Epidermal melanocyte (primary cell): ENCODE results near the gene ANKRD13A.
A peak's percentile ranks its signal among the peaks of the same experiment; 100 is the strongest.
"Not testable (repeated sequence)": the region's sequence is repeated elsewhere in the genome, so short reads cannot be mapped to it uniquely, and the experiment has no call there.

Experiments
- DNase-seq: peaks from one replicate; pipeline ENCODE4 v3.0.0; 2011; ENCODE audit warnings: low spot score; ENCODE audit not compliant: insufficient read length

The ANKRD13A gene

DNA sequence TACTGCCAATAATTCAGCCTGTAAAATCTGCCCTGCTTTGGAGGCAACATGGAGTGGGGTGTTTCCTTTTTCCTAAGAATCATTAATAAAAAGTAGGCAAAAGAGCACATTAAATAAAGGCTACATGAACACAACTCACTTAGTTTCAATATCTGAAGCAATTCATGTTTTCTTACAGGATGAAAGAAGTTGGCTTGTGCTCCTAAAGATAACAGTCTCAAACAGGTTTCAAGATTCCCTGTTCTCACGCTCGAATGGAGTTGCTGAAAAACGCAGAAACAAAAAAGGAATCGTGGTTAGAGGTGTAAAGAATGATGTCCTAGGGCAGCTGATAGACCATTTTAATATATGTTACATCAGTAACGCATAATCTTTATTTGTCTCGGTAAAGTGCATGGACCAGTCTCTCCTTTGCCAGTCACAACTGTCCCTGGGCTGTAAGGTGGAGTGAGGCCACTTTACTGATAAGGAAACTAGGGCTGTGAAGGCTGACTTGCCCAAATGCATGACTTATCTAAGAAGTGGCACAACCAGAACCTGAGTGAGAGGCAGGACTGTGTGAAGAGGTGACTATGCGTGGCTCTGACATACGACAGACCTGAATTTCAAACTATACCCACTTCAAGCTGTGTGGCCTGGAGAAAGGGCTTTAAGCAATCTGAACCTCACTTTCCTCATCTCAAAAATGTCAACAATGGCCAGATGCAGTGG, 15.6 kb upstream of the ANKRD13A start:
- DNase-seq, result no peak

- not testable (repeated sequence) for DNase-seq
Observed at GRCh38 chr12:109986236-109986635, 13.0 kb upstream of the ANKRD13A start.

- no peak for DNase-seq
Observed at GRCh38 chr12:109987615-109988014, 11.6 kb upstream of the ANKRD13A start.

DNA sequence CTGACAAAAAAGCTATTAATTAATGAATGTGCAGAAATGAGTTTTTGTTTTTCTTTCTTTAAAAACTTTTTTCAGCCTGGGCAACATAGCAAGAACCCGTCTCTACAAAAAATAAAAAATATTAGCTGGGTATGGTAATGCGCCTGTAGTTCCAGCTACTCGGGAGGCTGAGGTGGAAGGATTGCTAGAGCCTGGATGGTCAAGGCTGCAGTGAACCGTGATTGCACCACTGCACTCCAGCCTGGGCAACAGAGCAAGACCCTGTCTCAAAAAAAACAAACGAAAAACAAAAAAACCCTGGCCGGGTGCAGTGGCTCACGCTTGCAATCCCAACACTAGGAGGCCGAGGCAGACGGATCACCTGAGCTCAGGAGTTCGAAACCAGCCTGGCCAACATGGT, 11.0 kb upstream of the ANKRD13A start:
- DNase-seq, result no peak

GRCh38 chr12:109988903-109989302, 10.3 kb upstream of the ANKRD13A start:
- no peak for DNase-seq

GRCh38 chr12:109989380-109989779, 9.8 kb upstream of the ANKRD13A start:
- DNase-seq, result no peak

DNA sequence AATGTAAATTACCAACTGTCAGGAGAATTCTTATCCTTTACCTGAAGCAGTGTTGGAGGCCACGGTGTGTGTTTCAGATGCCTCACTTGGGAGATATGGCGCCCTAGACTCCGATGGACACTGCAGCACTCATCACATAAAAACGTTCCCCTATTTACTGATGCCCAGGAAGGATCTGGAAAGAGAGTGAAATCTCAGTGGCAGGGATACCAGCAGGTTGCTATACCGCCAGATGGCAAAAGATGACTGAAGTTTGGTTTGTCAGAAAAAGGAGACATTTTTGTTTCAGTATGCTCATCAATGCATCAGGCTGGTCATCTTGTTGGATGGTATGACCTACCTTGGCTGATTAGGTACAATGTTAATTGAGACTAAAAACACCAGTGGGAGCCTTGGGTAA, 7.6 kb upstream of the ANKRD13A start:
- no peak for DNase-seq

- no peak for DNase-seq
Observed at GRCh38 chr12:109993091-109993490, 6.1 kb upstream of the ANKRD13A start.

DNA sequence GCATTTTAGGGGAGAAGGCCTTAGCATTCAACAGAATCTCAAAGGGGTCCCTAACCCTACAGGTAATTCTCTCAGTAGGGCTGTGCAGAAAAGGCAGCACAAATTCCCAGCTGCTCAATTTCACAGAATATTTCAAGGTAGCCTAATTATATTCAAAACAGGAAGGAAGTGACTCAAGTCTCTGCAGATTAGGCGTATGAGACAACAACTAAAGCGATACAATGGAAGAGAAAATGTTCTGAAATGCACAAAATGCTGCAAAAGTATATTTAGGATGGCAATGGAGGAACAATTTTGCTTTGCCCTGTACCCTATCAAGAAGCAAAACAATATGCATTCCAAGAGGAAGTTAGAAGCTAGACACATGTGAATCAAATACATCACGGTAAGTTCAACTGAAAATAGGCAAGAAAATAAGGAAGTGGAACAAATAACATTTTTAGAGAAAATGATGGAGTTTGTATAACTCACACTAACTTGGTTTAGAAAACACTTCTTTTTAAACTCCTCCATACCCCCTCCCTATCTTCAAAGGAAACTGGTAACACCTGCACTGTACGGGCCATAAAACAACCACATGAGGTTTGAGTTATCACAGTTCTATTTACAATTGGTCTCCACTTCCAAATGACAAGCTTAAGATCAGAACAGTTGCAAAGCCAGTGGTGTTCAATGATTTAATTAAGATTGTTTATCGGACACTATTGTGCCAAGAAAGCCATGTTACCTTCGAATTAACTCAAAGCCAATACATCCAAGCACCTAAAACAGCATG, 4.6 kb upstream of the ANKRD13A start:
- DNase-seq, result no peak

DNA sequence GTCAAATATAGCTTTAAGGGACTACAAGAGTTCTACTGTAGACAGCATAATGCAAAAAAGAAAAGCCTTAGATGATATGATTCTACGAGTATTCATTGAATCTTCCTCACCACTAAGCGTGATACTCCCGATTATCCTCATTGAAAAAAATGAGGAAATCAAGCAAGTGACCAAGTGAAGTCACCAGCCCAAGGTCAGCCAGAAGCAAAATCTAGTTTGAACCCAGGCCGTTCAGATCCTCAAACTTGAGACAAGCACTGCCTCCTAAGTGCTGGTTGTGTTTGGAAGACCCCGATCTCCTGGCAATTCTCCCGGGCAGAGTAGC, 3.9 kb upstream of the ANKRD13A start:
- no peak for DNase-seq

GRCh38 chr12:109995686-109996482, 3.3 kb upstream of the ANKRD13A start, which contains the start of gene GIT2:
GIT2 (minus strand) TSS chr12:109996368; CDS start chr12:109996224, 144 bp downstream.
- DNase-seq, result peak; percentile 84

GRCh38 chr12:109996483-109996853, 2.8 kb upstream of the ANKRD13A start:
- no peak for DNase-seq

DNA sequence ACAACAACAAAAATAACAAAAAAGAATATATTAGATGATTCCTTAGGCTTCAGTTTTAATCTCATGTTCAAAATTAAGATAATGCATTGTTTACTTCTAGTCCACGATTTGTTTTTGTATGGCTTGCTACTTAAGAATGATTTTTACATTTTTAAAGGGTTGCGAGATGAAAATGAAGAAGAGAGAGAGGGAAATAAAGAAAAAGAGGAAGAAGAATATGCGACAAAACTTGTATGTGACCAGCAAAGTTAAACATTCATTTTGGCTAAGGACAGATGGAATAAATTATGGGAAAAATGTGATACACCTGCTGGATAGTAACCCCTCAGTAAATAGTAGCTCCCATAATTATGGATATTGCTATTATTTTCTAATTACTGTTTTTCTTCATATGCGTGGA, 1.8 kb upstream of the ANKRD13A start:
- DNase-seq, result no peak

DNA sequence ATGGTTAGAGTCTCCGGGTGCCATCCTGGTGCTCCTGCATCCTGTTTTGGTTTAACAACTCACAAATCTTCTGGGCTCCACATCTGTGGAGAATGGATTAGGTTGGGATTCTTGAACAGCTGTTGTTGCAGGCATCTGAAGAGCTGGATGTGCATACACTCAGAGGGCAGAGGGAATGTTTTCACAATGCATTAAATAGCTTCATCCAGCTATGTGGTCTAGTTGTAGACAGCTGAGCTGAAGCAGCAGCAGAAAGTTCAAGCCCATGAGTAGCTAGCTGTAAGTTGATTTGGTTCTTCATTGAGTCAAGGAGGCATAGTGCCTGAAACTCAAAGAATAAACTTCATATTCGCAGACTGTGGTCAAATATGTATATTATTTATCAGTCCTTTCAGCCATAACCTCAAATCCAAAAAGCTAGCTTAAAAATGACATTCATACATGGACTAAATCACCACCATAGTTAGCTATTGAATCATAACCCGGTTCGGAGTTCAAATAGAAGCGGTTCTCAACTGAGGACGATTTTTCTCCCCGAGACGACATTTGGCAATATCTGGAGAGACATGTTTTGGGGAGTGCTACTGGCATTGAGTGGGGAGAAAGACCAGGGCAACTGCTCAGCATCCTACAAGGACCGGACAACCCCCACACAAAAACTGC, 858 bp upstream of the ANKRD13A start:
- DNase-seq, result no peak

- DNase-seq, result no peak
Observed at GRCh38 chr12:109999649-109999971, 380 bp downstream of the ANKRD13A start.

DNA sequence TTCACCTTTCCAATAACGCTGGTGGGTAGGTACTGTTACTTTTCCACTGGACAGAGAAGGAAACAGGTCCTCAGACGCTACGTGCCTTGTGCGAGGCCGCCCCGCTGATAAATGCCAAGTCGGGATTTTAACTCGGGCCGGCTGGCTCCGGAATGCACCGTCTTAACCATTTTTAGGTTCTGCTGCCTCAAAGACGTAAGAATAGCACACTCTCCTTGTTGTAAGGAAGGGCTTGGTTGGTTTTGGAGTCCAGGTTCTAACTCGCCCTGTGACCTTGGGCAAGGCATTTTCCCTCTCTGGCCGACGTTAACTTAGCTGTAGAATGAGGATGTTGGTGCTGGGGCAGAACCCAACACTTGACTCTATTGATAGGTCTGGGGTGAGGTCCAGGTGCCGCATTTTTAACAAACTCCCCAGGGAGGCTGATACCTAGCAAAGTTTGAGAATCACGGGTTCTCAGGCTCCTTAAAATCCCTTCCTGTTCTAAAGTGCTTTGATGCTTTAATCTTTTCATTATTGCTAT, 814 bp downstream of the ANKRD13A start:
- DNase-seq, result no peak

- no peak for DNase-seq
Observed at GRCh38 chr12:110001596-110001995, 2.4 kb downstream of the ANKRD13A start.

DNA sequence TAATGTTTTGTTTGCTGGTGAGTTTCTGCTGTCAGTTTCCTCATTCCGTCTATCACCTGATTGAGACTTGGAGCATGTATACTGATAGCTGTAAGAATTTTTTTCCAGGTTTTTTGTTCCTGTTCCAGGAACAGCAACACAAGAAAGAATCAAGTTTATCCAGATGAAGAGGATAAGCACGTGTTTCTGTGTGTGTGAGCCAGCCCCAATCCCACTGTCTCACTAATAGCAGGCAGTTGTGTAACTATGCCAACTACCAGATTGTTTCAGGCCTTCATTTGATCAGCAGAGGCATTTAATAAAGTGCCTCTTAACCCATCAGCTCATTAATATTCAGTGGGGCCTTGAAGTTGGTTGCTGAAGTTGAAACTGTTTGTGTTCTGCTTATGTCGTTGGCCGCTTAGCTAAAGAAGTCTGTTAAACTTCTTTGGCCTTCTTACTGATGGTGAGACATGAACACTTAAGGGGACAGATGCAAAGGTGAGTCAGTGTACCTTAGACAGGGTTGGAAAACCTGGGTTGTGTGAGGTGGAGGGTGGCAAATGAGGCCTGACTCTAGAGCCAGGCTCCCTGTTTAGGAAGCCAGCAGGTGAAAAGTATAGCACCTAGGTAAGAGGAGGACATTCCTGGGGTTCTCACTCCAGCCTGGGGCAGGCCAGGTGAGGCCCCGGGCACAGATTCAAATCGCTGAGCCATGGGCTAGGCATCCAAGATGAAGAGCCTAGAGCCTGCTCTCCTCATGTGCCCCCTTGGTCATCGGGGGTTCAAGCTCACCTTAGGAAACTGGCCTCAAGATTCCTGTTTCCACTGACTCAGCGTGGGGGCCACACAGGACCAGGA, 3.7 kb downstream of the ANKRD13A start:
- DNase-seq, result no peak

GRCh38 chr12:110004598-110004997, 5.4 kb downstream of the ANKRD13A start:
- DNase-seq, result no peak

DNA sequence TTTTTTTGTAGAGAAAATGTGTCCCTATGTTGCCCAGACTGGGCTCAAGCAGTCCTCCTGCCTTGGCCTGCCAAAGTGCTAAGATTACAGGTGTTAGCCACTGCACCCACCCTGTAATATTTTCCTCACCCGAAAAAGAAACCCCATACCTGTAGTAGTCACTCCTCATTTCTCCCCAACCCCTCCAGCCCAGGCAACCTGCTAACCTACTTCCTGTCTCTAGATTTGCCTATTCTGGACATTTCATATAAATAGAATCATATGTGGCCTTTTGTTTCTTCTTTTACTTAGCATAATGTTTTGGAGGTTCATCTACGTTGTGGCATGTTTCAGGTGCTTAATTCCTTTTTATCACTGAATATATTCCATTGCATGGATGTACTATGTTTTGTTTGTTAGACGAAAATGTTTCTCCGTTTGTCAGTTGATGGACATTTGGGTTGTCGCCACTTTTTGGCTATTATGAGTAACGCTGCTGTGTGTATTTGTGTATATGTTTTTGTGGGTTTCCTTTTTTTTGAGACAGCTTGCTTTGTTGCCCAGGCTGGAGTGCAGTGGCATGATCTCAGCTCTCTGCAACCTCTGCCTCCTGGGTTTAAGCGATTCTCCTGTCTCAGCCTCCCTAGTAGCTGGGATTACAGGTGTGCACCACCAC, 6.2 kb downstream of the ANKRD13A start:
- no peak for DNase-seq
